ENCODE measurements around the gene GAPDH.
A peak's percentile ranks its signal among the peaks of the same experiment; 100 is the strongest.
"Not testable (repeated sequence)": the region's sequence is repeated elsewhere in the genome, so short reads cannot be mapped to it uniquely, and the experiment has no call there.

The GAPDH gene

DNA sequence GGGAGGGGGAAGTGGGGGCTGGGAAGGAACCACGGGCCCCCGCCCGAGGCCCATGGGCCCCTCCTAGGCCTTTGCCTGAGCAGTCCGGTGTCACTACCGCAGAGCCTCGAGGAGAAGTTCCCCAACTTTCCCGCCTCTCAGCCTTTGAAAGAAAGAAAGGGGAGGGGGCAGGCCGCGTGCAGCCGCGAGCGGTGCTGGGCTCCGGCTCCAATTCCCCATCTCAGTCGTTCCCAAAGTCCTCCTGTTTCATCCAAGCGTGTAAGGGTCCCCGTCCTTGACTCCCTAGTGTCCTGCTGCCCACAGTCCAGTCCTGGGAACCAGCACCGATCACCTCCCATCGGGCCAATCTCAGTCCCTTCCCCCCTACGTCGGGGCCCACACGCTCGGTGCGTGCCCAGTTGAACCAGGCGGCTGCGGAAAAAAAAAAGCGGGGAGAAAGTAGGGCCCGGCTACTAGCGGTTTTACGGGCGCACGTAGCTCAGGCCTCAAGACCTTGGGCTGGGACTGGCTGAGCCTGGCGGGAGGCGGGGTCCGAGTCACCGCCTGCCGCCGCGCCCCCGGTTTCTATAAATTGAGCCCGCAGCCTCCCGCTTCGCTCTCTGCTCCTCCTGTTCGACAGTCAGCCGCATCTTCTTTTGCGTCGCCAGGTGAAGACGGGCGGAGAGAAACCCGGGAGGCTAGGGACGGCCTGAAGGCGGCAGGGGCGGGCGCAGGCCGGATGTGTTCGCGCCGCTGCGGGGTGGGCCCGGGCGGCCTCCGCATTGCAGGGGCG lies at the start of gene GAPDH:
Gene GAPDH (plus strand): TSS at position 595 of the 772 bp plus-strand sequence. CDS start 316 bp downstream, outside the sequence.
- peak; percentile 100 for DNase-seq

GRCh38 chr12:6488240-6488639 lies 46.1 kb upstream of the GAPDH start:
- DNase-seq = no peak

DNA sequence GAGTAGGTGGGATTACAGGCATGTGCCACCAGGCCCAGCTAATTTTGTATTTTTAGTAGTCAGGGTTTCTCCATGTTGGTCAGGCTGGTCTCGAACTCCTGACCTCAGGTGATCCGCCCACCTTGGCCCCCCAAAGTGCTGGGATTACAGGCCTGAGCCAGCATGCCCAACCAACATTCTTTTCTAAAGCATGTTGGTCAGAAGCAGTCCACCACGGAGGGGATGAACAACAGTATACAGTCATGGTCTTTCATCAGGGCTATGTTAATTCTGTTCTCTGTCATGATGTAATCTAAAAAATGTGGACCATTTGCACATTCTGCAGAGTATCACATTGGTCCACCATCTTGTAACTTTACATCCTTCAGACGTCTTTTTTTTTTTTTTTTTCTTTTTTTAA lies 44.9 kb upstream of the GAPDH start:
- DNase-seq = no peak

DNA sequence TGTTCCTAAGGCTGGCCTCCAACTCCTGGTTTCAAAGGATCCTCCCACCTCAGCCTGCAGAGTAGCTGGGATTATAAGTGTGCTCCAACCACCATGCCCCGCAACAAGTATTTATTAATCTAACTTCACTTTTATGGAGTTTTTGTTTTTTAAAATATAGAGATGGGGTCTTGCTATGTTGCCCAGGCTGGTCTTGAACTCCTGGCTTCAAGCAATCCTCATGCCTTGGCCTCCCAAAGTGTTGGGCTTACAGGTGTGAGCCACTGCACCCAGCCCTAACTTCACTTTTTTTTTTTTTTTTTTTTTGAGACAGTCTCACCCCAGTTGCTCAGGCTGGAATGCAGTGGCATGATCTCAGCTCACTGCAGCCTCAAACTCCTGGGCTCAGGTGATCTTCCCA lies 43.6 kb upstream of the GAPDH start:
- DNase-seq = not testable (repeated sequence)

- DNase-seq = peak; percentile 99
Measured at GRCh38 chr12:6492838-6493496, 41.4 kb upstream of the GAPDH start, which contains the start of gene MRPL51. Gene MRPL51, minus strand, starts transcription at chr12:6493262. Its CDS starts 126 bp downstream, at chr12:6493136.

GRCh38 chr12:6493497-6494257 lies 40.6 kb upstream of the GAPDH start, which contains the start of gene NCAPD2:
Gene NCAPD2, plus strand, starts transcription at chr12:6494102. Its CDS starts 997 bp downstream, at chr12:6495099.
- peak; percentile 99 for DNase-seq

- peak; percentile 65 for DNase-seq
Measured at GRCh38 chr12:6494258-6494743, 40.0 kb upstream of the GAPDH start.

DNA sequence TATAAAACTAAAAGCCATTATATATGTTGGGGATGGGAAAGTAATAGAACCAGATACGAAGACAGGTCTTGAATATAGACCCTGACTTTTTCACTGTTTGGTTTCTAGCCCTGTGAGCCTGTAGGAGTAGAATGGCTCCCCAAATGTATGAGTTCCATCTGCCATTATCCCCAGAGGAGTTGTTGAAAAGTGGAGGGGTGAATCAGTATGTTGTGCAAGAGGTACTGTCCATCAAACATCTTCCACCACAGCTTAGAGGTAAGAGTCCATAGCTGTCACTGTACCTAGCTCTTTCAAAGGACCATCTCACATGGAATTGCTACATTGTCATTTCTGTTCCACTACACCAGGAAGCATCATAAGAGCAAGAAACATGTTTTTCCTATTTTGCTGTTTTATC lies 39.3 kb upstream of the GAPDH start:
- DNase-seq = no peak

DNA sequence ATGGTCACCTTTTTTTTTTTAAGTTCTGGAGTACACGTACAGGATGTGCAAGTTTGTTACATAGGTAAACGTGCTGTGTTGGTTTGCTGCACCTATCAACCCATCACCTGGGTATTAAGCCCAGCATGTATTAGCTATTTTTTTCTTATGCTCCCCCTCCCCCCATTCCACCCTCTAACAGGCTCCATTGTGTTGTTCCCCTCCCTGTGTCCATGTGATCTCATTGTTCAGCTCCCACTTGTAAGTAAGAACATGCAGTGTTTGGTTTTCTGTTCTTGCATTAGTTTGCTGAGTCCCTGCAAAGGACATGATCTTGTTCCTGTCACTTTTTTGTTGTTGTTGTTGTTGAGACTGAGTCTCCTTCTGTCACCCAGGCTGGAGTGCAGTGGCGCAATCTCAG lies 37.0 kb upstream of the GAPDH start:
- not testable (repeated sequence) for DNase-seq

GRCh38 chr12:6500466-6500865 lies 33.9 kb upstream of the GAPDH start:
- no peak for DNase-seq

- DNase-seq = peak; percentile 38
Measured at GRCh38 chr12:6507102-6507998, 27.0 kb upstream of the GAPDH start.

DNA sequence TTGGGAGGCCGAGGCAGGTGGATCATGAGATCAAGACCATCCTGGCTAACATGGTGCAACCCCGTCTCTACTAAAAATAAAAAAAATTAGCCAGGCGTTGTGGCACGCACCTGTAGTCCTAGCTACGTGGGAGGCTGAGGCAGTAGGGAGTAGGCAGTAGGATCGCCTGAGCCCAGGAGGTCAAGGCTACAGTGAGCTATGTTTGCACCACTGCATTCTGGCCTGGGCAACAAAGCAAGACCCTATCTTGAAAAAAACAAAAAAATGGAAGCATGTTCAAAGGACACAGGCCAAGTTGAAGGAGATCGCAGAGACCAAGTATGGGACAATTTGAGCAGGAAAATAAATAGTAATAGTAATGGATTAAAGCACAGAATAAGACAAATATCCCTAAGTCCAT lies 26.2 kb upstream of the GAPDH start:
- DNase-seq = no peak

DNA sequence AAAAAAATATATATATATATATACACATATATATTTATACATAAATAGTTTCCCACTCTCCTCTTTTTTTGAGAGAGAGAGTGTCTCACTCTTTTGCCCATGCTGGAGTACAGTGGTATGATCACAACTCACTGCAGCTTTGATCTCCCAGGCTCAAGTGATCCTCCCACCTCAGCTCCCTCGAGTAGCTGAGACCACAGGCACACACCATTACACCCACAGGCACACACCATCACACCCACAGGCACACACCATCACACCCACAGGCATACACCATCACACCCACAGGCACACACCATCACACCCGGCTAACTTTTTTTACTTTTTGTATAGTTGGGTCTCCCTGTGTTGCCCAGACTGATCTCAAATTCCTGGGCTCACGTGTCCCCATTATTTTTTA lies 14.1 kb upstream of the GAPDH start:
- DNase-seq = no peak

DNA sequence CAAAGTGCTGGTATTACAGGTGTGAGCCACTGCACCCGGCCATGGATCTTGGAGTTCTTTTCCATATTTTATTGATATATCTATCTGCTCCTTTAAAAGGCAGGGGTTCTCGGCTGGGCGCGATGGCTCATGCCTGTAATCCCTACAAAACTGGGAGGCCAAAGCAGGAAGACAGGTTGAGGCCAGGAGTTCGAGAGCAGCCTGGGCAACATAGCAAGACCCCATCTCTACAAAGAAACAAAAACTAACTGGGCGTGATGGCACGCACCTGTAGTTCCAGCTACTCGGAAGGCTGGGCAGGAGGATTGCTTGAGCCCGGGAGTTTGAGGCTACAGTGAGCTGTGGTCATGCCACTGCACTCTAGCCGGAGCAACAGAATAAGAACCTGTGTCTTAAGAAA lies 12.1 kb upstream of the GAPDH start:
- no peak for DNase-seq

DNA sequence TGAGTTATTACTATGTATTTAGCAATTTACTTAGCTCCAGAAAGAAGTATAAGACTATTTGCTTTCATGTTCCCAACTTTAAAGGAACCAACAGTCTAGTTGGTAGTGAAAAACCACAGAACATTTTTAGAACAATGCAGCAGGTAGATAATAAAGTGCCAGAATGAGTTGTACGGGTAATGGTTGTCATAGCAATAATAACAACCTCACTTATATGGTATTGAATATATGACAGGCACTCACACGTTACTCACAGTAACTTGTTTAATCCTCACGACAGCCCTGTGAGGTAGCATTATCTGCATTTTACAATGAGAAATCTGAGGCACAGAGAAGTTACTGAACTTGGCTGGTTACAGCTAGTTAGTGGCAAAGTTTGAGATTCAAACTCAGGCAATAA lies 10.6 kb upstream of the GAPDH start:
- no peak for DNase-seq

GRCh38 chr12:6524648-6525047 lies 9.7 kb upstream of the GAPDH start:
- DNase-seq = no peak

- no peak for DNase-seq
Measured at GRCh38 chr12:6526201-6526600, 8.1 kb upstream of the GAPDH start.

- no peak for DNase-seq
Measured at GRCh38 chr12:6526766-6527525, 7.4 kb upstream of the GAPDH start.

DNA sequence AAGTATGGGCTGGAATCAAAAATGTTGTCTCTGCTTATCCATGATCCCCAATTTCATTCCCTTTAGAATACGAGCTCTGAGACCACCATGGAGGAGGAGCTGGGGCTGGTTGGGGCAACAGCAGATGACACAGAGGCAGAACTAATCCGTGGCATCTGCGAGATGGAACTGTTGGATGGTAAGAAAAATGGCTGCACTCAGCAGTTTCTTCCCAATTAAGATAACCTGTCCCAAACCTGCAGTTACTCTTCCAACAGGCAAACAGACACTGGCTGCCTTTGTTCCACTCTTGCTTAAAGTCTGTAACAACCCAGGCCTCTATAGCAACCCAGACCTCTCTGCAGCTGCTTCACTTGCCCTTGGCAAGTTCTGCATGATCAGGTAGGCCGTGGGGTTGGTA lies 6.6 kb upstream of the GAPDH start:
- no peak for DNase-seq

DNA sequence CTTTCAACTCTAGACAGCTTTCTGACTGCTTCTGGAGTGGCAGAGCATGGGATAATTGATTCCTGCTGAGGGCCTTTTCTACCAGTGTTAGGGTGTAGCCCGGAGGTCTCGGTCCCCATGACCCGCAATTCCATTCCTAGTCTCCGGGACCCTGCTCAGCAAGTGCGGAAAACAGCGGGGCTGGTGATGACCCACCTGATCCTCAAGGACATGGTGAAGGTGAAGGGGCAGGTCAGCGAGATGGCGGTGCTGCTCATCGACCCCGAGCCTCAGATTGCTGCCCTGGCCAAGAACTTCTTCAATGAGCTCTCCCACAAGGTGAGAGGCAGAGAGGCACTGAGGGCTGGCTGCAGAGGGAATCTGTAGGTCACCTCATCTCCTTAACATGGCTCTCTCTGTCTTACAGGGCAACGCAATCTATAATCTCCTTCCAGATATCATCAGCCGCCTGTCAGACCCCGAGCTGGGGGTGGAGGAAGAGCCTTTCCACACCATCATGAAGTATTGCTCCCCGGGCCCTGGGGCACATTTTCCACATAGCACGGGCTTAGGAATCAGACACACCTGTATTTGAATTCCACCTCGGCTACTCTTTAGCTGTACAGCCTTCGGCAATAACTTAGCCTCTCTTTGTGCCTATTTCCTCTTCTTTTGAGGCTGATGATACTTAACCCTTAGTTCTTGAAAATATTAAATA lies 5.6 kb upstream of the GAPDH start:
- no peak for DNase-seq

DNA sequence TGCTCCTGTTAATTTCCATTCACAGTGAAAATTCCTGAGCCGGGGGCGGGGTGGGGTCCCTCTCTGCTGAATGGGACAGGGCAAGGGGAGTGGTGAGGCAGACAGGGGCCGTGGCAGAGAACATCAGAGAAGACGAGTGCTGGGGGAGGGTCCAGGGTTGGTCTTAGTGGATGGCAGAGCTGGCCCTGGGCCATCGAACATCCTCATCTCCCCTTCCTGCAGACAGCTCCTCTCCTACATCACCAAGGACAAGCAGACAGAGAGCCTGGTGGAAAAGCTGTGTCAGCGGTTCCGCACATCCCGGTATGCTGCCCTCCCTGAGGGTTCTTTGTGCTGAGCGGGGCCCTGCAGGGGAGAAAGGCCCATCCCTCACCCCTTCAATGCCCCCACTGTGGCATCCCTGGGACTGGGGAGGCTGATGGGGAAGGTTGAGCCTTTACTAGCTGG lies 5.0 kb upstream of the GAPDH start:
- DNase-seq = no peak
